ENCODE measurements around the gene CSF2RB.

CSF2RB gene

GRCh38 chr22:36985211-36985889 is 71.9 kb downstream of the CSF2RB start:
- TF ChIP-seq REST (IDR thresholded peaks at IDR 0.05; ENCODE audit: insufficient read depth in 1 of 2, low read depth in 2 of 2, low read length in 2 of 2) (no peak), SIN3A (IDR thresholded peaks at IDR 0.05; ENCODE audit: borderline replicate concordance, insufficient read depth, low read length) (no peak), FOXP2 (optimal IDR thresholded peaks at IDR 0.05; ENCODE audit: borderline replicate concordance, extremely low read depth, extremely low read length, insufficient read depth) (no peak), TAF1 (IDR thresholded peaks at IDR 0.05; ENCODE audit: borderline replicate concordance, insufficient read depth, low read length) (no peak), POLR2AphosphoS5 (IDR thresholded peaks at IDR 0.05; ENCODE audit: low read depth, low read length) (no peak)

DNA sequence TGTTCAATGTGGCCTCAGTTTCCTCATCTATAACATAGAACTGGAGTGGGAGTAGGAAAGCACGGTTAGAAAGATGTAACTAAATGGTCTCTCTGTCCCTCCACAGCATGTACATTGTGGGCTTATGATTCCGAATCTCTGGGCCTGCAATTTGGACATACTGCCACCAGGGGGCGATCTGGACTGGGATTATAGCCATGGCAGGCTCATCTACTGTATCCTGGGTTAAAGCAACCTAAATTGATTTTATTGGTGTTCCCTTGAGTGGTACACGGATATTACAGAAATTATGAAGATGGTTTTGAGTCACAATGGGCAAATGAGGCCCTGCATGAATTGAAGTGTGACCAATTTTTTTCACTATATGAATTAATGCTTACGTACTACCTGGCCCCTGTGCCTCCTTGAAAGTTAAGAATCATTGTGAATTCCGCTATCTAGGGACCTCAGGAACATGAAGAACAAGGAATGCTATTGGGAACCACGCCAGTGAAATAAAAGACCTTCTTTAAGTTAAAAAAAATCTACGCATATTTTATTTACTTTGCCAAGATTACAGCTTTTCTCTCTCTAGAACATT is 72.9 kb downstream of the CSF2RB start:
- no peak for TF ChIP-seq REST (IDR thresholded peaks at IDR 0.05; ENCODE audit: insufficient read depth in 1 of 2, low read depth in 2 of 2, low read length in 2 of 2)
- TF ChIP-seq POLR2AphosphoS5 (IDR thresholded peaks at IDR 0.05; ENCODE audit: low read depth, low read length) = no peak
- TF ChIP-seq TAF1 (IDR thresholded peaks at IDR 0.05; ENCODE audit: borderline replicate concordance, insufficient read depth, low read length) = no peak
- no peak for TF ChIP-seq SIN3A (IDR thresholded peaks at IDR 0.05; ENCODE audit: borderline replicate concordance, insufficient read depth, low read length)
- no peak for TF ChIP-seq FOXP2 (optimal IDR thresholded peaks at IDR 0.05; ENCODE audit: borderline replicate concordance, extremely low read depth, extremely low read length, insufficient read depth)

- no peak for TF ChIP-seq TAF1 (IDR thresholded peaks at IDR 0.05; ENCODE audit: borderline replicate concordance, insufficient read depth, low read length)
- no peak for TF ChIP-seq POLR2AphosphoS5 (IDR thresholded peaks at IDR 0.05; ENCODE audit: low read depth, low read length)
- no peak for TF ChIP-seq SIN3A (IDR thresholded peaks at IDR 0.05; ENCODE audit: borderline replicate concordance, insufficient read depth, low read length)
- TF ChIP-seq FOXP2 (optimal IDR thresholded peaks at IDR 0.05; ENCODE audit: borderline replicate concordance, extremely low read depth, extremely low read length, insufficient read depth) = no peak
- no peak for TF ChIP-seq REST (IDR thresholded peaks at IDR 0.05; ENCODE audit: insufficient read depth in 1 of 2, low read depth in 2 of 2, low read length in 2 of 2)
These were observed 74.8 kb downstream of the CSF2RB start for GRCh38 chr22:36988075-36988832.
